KMS-11 (cell line): ENCODE results near the gene DNM1L.

ENCODE experiments used
- H2AFZ ChIP-seq: fragments of 200-600 bp; sonication (generic); 2 replicates; pipeline ENCODE4 v1.6.1; 2016; ENCODE audit warnings: antibody characterized with exemption, mixed run types, low read depth
- H3K27ac ChIP-seq: fragments of 200-600 bp; sonication (generic); 2 replicates; pipeline ENCODE4 v1.6.1; 2016; ENCODE audit warnings: mild to moderate bottlenecking, mixed run types
- H3K27me3 ChIP-seq: fragments of 200-600 bp; sonication (generic); 2 replicates; pipeline ENCODE4 v1.6.1; 2017; ENCODE audit warnings: mild to moderate bottlenecking, low read depth, mixed run types, moderate library complexity; ENCODE audit not compliant: insufficient read depth
- H3K36me3 ChIP-seq: fragments of 200-600 bp; sonication (generic); 2 replicates; pipeline ENCODE4 v1.6.1; 2017; ENCODE audit warnings: mild to moderate bottlenecking, mixed run types; ENCODE audit not compliant: insufficient read depth
- H3K4me1 ChIP-seq: fragments of 200-600 bp; sonication (generic); 2 replicates; pipeline ENCODE4 v1.6.1; 2016; ENCODE audit warnings: mild to moderate bottlenecking, low read depth, mixed run types; ENCODE audit not compliant: poor library complexity, severe bottlenecking
- H3K4me2 ChIP-seq: fragments of 200-600 bp; sonication (generic); 2 replicates; pipeline ENCODE4 v1.7.0; 2016; ENCODE audit warnings: mild to moderate bottlenecking, mixed run types
- H3K4me3 ChIP-seq: fragments of 200-600 bp; sonication (generic); IDR thresholded peaks from 2 replicates; pipeline ENCODE4 v1.6.1; 2017; ENCODE audit warnings: low read depth, low read length, mixed read lengths; ENCODE audit not compliant: insufficient read depth
- H3K79me2 ChIP-seq: fragments of 200-600 bp; sonication (generic); 2 replicates; pipeline ENCODE4 v1.6.1; 2016; ENCODE audit warnings: low read depth, mixed run types; ENCODE audit not compliant: insufficient read depth
- H3K9ac ChIP-seq: fragments of 200-600 bp; sonication (generic); 2 replicates; pipeline ENCODE4 v1.6.1; 2016; ENCODE audit warnings: mild to moderate bottlenecking, mixed run types
- H4K20me1 ChIP-seq: fragments of 200-600 bp; sonication (generic); 2 replicates; pipeline ENCODE4 v1.6.1; 2016; ENCODE audit warnings: mild to moderate bottlenecking, mixed run types; ENCODE audit not compliant: insufficient read depth
- TF ChIP-seq, protein P1 (sequence below): fragments of 200-600 bp; sonication (generic); conservative IDR thresholded peaks from 2 replicates; pipeline ENCODE4 v1.6.1; 2017; ENCODE audit warnings: low read depth, mild to moderate bottlenecking, antibody characterized with exemption, low read length, moderate library complexity, mixed read lengths

Gene DNM1L

DNA sequence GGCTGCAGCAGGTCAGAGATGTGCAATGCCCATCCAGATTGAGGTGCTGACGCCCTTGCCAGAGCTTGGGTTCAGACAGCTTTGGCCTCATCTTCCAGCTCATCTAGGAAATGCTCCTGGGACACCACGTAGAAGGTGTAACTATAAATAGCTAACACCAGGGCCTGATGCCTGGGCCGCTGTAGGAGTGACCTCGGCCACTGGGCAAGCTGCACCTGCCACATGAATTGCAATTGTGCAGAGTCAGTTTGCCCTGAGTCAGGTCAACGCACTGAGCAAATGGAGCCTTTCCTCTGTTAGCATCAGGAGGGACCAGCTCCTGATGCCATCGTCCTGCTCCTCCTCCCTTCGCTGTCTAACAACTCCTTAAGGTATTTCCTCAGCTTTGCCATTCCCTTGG is 17.4 kb upstream of the DNM1L start:
- no peak overlapping the region for H2AFZ ChIP-seq
- H3K27ac ChIP-seq, result no peak overlapping the region
- no peaks in the 10 kb centered on the region for H3K4me1 ChIP-seq
- H3K4me3 ChIP-seq, result no peak overlapping the region
- TF ChIP-seq, protein P1, sequence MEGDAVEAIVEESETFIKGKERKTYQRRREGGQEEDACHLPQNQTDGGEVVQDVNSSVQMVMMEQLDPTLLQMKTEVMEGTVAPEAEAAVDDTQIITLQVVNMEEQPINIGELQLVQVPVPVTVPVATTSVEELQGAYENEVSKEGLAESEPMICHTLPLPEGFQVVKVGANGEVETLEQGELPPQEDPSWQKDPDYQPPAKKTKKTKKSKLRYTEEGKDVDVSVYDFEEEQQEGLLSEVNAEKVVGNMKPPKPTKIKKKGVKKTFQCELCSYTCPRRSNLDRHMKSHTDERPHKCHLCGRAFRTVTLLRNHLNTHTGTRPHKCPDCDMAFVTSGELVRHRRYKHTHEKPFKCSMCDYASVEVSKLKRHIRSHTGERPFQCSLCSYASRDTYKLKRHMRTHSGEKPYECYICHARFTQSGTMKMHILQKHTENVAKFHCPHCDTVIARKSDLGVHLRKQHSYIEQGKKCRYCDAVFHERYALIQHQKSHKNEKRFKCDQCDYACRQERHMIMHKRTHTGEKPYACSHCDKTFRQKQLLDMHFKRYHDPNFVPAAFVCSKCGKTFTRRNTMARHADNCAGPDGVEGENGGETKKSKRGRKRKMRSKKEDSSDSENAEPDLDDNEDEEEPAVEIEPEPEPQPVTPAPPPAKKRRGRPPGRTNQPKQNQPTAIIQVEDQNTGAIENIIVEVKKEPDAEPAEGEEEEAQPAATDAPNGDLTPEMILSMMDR, result no peak
- no peak overlapping the region for H3K4me2 ChIP-seq
- H3K36me3 ChIP-seq, result no peaks in the 10 kb centered on the region
- H3K27me3 ChIP-seq, result no peaks in the 10 kb centered on the region
- no peaks in the 10 kb centered on the region for H3K79me2 ChIP-seq
- no peak overlapping the region for H3K9ac ChIP-seq
- H4K20me1 ChIP-seq, result no peaks in the 10 kb centered on the region

GRCh38 chr12:32662665-32663064 is 16.4 kb upstream of the DNM1L start:
- no peak overlapping the region for H2AFZ ChIP-seq

DNA sequence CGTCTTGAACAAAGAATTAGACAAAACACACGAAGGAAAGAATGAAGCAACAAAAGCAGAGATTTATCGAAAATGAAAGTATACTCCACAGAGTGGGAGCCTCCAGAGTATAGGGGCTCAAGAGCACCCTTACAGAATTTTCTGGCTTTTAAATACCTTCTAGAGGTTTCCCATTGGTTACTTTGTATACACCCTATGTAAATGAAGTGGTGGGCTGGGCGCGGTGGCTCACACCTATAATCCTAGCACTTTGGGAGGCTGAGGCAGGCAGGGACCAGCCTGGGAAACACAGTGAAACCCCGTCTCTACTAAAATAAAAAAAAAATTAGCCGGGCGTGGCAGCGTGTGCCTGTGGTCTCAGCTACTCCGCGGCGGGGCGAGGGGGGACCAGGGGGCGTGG is 13.1 kb upstream of the DNM1L start:
- H3K4me2 ChIP-seq, result no peak overlapping the region
- H3K27ac ChIP-seq, result no peak overlapping the region
- no peaks in the 10 kb centered on the region for H3K27me3 ChIP-seq
- H2AFZ ChIP-seq, result no peak overlapping the region
- no peak overlapping the region for H3K4me3 ChIP-seq
- no peaks in the 10 kb centered on the region for H4K20me1 ChIP-seq
- no peak overlapping the region for H3K9ac ChIP-seq
- TF ChIP-seq, protein P1, result no peak
- no peaks in the 10 kb centered on the region for H3K79me2 ChIP-seq
- H3K4me1 ChIP-seq, result no peaks in the 10 kb centered on the region
- no peaks in the 10 kb centered on the region for H3K36me3 ChIP-seq

More at GRCh38 chr12:32662665-32663064, 16.4 kb upstream of the DNM1L start:
- Histone ChIP-seq H3K4me1 (no peaks in the 10 kb centered on the region), H3K79me2 (no peaks in the 10 kb centered on the region), H3K27me3 (no peaks in the 10 kb centered on the region), H3K36me3 (no peaks in the 10 kb centered on the region), H3K4me2 (no peak overlapping the region), H3K9ac (no peak overlapping the region), H3K27ac (no peak overlapping the region), H4K20me1 (no peaks in the 10 kb centered on the region), H3K4me3 (no peak overlapping the region)
- TF ChIP-seq, protein P1, result no peak

DNA sequence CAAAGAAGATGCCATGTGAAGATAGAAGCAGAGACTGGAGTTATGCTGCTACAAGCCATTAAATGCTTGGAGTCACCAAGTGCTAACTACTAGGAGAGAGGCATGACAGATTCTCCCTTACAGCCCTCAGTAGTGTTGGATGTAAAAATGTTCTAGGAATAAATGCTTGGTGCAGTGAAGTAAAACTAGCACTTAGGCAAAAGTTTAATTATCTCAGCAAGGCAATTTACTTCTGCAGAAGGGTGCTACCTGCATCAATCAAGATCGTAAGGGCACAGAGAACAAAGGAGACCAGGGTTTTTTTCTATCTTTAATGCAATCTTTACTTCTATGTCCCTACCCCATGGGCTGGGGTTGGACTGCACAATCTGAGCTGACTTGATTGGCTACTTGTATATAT is 9.5 kb upstream of the DNM1L start:
- Histone ChIP-seq H3K27ac (no peak overlapping the region), H3K79me2 (no peaks in the 10 kb centered on the region), H3K4me1 (peaks cover 13% of the 10 kb centered on the region), H3K36me3 (no peaks in the 10 kb centered on the region), H3K4me3 (no peak overlapping the region), H3K4me2 (no peak overlapping the region), H2AFZ (no peak overlapping the region), H3K9ac (no peak overlapping the region), H3K27me3 (no peaks in the 10 kb centered on the region), H4K20me1 (no peaks in the 10 kb centered on the region)
- TF ChIP-seq, protein P1, result no peak
